NCI-H1048 (cell line): ENCODE measurements around the gene PUM1.
"Not testable (repeated sequence)": the region's sequence is repeated elsewhere in the genome, so short reads cannot be mapped to it uniquely, and the experiment has no call there.

ENCODE experiments used
- DNase-seq: peaks from one replicate; lab custom pipeline; 2025; lab: John Stamatoyannopoulos, UW

PUM1 gene

GRCh38 chr1:30995990-30996612 lies 69.4 kb downstream of the PUM1 start:
- DNase-seq: no peak

- no peak for DNase-seq
These were observed 73.5 kb downstream of the PUM1 start for GRCh38 chr1:30991862-30992606.

DNA sequence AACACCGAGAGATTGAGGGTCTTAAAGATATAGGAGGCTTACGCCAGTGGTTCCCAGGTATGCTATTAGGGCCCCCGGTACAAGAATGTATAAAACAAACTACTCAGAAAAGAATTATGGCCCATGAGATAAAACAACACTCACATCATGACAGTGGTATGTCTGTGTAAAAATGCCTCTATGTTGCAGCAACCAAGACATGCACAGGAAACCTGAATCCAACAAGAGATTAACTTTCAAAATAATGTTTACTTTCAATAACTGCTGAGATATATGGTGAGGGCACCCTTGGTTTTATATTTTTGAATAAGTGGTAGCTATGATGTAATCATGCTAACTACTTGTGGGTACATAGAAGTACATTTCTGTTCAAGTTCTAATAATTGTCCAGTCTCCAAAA lies 74.9 kb downstream of the PUM1 start:
- no peak for DNase-seq

- no peak for DNase-seq
These were observed 77.5 kb downstream of the PUM1 start for GRCh38 chr1:30988045-30988444.

- no peak for DNase-seq
These were observed 78.8 kb downstream of the PUM1 start for GRCh38 chr1:30986755-30987154.

DNA sequence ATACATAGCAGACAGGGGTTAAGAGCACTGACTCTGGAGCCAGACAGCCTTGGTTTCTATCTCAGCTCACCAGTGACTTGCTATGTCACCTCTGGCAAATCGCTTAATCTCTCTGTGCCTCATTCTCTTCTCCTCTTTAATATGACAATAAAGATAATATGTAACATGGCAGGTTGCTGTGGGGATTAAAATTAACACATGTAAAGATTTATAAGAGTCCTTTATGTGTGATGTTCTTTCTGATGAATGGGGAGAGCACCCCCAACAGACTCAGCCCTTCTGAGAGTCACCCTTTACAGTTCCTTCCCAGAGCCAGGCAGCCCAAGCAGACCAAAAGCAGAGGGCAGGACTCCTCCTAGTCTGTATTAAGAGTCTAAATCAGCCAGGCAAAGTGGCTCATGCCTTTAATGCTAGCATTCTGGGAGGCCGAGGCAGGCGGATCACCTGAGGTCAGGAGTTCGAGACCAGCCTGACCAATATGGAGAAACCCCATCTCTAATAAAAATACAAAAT lies 80.5 kb downstream of the PUM1 start:
- DNase-seq: no peak

DNA sequence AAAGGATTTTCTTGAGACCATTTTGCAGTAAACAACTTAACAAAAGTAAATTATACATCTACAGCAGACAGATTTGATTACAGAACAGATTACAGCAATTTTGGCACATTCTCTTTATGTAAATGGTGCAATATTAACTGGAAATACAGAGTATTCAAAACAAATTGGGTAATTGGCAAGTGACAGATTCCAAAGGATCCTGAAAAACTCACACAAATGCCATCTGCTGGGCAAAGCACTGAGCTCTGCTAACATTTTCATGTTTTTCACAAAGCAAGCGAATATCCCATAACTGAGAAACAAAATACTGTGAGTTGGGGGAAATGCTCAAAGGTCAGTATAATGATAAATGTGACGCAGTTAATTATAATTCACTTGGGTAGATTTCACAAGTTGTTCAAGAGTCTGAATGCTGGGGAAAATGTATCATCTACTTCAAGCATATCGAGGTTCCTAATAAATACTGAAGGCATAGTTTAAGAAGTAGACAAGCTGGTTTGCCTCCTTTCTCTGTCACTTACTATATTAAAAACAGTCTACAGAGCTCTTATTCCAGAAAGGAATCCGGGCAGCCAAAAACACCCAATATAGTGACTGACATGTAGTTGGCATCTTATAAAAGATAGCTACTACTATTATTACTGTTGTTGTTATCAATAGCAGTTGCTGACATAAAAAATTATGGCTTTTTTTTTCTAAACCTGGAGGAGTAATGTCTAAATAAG lies 81.2 kb downstream of the PUM1 start:
- DNase-seq: no peak

DNA sequence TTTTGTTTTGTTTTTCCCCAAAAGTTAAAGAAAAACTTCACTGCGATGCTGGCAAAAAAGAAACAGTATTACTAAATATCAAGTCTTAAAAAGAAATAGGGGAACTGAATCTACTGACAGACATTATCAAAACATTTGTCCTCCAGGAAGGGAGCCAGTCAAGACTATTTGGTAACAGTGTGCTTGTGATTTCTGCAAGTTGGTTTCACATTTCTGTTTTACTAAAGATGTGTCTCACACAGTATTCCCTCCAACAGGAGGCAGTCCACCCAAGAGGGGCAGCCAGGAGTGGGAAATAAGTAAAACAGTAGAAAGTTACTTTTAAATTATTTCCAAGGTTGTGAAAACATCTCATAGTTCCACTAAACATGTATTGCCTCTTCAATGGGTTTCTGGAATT lies 82.6 kb downstream of the PUM1 start:
- DNase-seq: no peak

DNA sequence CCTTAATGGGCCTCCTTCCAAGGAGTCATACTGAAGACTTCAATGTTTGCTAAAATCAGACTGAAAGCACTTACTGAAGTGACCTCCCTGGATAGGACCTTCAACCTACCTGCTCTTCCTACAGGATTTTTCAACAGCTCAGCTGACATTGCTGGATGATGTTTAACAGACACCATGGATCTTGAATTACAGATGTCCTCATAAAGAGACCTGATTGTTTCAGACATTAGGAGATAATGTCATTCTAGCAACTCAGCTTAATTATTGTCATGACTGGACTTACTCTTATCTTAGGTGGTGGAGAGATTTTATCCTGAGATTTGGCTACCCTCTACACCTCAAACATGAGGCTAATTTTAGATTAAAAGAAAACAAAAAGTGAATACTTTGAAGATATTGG lies 83.1 kb downstream of the PUM1 start:
- no peak for DNase-seq

GRCh38 chr1:30981172-30981571 lies 84.3 kb downstream of the PUM1 start:
- no peak for DNase-seq

GRCh38 chr1:30977511-30977910 lies 88.0 kb downstream of the PUM1 start:
- DNase-seq: no peak

GRCh38 chr1:30977105-30977504 lies 88.4 kb downstream of the PUM1 start:
- no peak for DNase-seq

DNA sequence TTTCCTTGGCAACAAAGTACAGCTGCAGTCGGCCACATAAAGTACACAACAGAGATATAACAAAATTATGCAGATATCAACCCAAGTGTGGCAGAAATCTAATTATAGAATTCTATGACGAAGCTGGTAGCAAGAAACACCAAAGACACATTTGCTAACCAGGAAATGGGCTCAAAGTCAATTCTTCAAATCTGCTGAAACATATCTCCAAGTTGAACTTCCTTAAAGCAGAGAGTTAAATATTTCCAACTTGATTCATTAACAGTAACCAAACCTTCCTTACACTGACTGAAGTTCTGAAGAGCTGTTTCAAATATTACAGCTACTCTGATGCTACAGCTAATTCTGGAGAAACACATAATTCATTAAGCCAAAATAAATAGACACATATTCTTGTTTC lies 89.4 kb downstream of the PUM1 start:
- no peak for DNase-seq

GRCh38 chr1:30975217-30975616 lies 90.3 kb downstream of the PUM1 start:
- no peak for DNase-seq

DNA sequence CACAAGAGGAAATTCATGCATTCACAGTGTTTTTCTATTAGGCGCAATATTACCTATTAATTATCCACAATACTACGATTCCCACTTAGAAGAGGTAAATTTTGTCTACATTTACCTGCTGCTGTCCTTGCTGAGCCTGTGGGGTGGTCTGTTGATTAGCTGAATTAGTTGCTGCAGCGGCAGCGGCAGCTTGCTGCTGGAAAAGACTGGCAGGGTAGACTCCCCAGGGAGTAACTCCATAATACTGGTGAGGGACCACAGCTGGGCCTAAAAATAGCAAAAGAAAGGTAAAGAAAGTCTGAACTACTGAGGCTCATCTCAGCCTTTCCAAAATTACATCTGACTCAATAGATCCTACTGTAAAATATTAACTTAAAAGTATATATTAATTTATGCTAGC lies 91.0 kb downstream of the PUM1 start:
- no peak for DNase-seq

DNA sequence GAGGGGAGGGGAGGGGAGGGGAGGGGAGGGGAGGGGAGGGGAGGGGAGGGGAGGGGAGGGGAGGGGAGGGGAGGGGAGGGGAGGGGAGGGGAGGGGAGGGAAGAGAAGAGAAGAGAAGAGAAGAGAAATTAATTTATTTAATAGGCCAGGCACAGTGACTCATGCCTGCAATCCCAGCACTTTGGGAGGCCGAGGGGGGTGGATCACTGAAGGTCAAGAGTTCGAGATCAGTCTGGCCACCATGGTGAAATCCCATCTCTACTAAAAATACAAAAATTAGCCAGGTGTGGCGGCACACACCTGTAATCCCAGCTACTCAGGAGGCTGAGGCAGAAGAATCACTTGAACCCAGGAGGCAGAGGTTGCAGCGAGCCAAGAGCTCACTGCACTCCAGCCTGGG lies 93.2 kb downstream of the PUM1 start:
- DNase-seq: not testable (repeated sequence)

DNA sequence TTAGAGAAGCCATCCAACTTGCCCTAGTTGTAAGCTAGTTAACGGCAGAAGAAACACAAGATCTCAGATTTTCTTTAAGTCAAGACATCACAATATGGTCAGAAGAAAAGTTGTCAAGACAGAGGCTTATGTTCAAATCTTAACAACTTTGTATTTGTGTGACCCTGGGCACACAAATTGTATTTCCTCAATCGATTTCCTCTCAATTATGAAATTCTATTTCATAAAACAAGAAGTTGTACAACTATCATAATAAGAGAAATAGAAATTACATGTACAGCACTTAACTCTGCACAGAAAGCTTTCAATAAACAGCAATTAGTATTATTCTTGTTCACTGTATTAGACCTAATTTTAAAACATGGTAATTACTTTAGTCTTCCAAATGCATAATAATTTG lies 94.0 kb downstream of the PUM1 start:
- DNase-seq: no peak

DNA sequence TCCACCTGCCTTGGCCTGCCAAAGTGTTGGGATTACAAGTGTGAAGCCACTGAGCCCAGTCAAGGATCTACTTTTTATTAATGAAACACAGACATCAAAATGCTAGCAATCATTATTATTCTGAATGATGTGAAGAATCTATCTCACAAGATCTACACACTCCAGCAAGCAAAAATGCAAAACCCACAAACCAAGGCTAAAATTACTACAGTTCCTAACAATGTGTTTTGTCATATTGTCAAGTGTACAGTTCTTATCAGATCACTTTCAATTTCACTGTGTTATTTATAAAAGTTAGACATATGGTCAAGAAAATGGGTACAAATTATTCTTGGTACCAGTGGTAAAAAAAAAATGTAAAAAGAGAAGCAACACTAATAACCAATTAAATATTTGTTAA lies 95.6 kb downstream of the PUM1 start:
- DNase-seq: no peak

DNA sequence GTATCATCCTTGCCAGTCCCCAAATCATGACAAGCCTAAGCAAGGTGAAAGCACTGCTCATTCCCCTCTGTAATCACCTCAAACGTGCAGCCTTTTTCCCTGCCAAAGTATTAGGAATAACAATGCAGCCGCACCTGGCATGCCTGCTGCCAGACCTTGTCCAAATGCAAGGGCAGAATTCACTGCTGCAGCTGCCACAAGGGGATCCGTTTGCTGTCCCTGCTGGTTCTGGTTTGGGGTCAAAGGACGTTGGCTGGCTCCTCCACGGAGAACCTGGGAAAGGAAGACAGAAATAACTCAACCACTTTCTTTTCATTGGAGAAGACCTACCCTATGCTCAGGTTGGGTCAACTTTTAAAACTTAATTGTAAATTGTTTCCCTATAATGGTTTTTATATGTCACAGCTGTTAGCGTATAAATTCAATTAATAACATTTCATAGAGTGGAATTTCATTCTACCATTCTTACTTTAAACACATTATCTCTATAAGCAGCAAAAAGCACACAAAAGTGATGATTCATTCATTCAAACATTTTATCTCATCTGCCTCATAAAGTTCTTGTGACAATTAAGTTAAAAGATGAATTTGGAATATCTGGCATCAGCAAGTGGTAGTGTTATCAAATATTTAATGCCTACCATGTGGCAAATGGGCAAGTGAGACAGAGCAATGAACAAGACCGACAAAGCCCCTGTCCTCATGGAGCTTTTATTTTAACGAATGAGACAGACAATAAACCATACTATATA lies 97.1 kb downstream of the PUM1 start:
- no peak for DNase-seq

DNA sequence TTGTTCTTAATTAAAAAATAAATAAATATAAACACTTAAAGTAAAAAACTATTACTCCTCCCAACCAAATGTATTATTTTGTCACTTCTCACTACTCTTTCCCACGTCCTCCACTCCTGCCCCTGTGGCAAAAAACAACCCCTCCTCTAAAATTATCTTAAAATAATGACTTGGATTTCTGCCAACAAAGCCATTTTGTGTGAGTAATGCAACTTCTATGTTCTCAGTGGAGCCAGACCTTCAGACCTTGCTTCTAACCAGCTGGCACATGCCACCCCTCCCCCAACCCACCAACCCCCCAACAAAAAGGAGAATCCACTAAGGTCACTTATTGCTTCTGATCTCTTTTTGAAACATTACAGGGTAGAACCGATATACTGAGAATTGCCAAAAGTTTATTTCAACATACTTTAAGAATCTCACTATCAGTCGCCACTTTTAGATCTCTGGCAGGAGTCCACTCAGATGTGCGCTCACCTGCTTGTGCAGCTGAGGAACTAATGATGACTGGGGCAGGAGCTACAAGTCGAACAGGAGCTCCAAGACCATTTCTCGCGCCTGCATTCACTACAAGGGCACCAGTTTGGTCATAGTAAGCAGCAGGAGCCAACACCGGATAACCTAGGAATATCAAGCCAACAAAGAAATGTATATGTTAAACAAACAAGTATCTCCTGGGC lies 98.7 kb downstream of the PUM1 start:
- no peak for DNase-seq

DNA sequence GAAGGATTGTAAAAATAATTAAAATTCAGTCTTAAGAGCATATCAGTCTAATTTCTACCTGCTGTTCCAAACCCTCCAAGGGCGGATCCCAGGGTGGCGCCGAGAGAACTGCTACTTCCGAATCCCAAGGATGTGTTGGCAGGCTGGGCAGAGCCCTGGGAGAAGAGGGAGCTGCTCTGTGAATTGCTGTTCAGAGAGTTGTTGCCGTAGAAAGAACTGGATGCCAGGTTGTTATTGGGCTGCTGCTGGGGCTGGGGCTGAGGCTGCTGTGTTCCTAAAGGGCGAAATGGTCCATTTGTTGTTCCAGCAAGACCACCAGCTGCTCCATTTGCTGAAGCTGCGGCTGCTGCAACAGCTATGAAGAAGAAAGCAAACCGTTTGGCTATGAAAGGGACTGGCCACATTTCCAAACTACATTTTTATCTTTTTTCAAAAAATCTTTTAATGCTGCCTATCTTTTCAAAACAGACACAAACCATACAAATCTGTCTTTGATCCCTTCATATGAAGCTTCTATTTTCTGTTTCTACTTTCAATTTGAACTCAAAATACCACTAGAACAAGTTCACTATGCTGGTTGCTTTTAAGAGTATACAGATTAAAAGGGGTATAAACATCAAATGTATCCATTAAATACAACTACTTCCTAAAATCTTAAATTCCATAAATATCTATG lies 99.5 kb downstream of the PUM1 start:
- no peak for DNase-seq
